NCI-H345 (cell line): ENCODE data around the gene KCNN3.
"Not testable (repeated sequence)": the region's sequence is repeated elsewhere in the genome, so short reads cannot be mapped to it uniquely, and the experiment has no call there.

ENCODE experiments used
- DNase-seq: peaks from one replicate; lab custom pipeline; 2025; lab: John Stamatoyannopoulos, UW

KCNN3 gene

DNA sequence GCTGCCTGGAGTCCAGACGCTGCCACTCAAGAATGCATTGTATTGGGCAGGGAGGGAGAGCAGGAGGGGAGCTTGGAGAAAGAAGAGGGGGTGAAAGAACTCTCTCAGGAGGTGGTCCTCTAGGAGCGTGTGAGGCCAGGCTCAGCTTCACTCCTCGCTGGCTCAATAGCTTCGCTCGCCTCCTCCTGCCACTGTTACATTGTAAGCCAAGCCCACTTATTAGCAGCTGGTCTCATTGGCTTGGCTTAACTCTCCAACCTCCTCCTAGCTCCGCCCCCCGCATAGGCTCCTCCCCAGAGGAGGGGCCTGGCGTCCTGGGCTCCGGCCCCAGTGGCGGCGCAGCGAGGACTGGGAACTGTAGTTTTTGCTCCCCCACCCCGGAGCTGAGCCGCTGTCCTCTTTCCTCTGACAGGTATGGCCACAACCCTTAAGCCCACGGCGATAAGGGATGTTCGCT, at the start of gene KCNN3:
Gene KCNN3, minus strand, starts transcription at position 167 of the 457 bp plus-strand sequence. CDS start 317 bp downstream, outside the sequence.
- peak; percentile 99 for DNase-seq

DNA sequence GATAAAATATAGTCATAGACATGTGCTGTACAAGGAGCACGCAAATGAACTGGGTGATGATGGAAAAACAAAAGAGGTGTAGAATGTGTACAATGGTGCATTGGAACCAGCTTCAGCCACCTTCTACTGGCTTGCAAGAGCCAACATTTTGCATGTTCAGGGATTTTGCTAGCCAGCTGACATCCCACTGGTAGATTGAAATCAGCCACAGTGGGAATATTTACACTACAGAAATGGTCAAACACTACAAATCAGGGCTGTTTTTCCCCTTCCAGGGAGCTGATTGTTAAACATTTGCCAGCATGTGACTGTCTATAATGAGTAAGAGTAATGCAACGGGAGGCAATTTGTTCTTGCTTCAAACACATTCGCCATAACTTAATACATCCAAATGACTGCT, 43.2 kb upstream of the KCNN3 start:
- peak; percentile 53 for DNase-seq

DNA sequence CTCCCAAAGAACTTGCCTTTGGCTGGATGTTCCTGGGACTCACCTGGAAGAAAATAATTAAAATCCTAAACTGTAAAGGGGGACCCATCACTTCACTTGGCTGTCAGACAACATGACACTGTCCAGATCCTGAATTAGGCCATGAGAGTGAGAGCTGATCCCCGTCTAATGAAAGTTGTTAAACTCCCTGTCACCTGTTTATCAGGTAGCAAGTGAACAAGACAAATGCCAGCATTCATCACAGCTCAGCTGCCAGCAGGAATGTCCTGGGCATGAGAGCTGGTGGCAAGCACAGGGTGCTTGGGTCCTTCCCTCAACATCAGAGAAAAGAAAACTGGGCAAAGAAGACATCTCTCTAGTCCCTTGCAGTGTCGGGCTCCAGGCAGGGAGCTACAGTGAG, 42.7 kb upstream of the KCNN3 start:
- DNase-seq: no peak

DNA sequence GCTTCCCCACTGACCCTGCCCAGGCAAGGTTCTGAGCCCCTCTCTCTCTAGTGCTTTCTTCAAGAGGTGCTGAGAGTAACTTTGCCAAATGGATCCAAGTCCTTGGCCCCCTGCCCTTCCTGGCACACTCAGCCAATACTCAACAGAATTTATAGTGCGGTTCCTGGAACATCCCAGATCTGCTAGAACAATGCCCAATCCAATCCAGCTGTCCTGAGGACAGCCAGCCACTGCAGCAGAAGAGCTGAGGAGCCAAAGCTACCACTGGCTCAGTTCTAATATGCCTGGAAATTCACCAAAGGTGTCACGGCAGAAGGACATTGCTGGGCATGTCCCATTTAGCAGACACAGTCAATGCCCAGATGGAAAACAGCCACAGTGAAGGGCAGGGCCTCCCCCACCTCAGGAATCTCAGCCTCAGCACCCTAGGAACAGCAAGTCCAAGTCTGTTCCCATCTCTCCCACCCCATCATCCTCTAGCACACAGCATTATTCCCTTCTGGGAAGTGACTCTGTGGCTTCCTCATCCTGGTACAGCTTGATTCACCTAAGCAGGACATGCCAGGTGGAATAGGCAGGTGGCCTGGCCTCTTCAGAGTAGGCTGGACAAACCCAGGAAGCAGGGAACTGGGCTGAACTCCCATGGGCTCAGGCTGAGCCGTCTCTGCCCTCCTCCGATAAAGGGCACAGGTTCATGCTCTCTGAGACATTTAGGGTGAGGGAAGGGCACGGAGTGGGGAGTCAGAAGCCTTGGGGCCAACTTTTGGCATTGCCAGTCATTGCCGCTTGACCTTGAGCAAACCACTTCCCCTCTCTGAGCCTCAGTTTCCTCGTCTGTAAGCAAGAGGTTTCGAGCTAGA, 41.8 kb upstream of the KCNN3 start:
- no peak for DNase-seq

DNA sequence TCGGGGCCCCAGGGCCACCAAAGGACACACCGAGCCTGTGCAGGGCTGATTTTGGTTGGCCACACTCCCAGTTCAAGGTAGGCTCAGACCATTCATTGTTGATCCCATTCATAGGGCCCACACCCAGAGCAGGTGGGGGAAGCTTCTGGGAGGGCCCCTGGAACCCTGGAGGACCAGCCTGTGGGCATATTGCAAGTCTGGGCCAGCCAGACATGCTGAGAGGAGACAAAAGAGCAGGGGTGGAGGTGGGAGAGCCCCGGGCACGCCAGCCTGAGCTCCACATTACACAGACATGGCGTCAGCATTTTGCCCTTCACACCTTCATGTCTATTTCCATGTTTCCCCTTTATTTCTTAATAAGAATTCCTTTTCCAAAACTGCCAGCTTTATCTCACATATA, 40.8 kb upstream of the KCNN3 start:
- no peak for DNase-seq

DNA sequence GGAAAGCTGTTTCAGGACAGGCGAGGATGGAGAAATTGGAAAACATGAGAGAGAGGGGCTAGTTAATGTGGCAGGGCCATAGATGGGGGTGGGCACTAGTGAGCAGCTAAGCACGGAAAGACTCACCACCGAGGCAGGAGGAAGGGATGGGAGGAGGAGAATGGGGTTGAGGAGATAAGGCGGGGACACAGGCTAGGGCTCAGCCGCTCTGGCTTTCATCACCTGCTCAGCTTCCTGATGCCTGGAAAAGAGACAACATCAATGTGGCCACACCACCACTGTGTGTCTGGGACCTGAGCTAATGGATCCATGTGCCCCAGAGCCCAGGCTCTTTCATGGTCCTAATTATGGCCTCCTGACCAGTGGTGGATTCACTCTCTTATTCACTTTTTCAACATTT, 38.9 kb upstream of the KCNN3 start:
- no peak for DNase-seq

DNA sequence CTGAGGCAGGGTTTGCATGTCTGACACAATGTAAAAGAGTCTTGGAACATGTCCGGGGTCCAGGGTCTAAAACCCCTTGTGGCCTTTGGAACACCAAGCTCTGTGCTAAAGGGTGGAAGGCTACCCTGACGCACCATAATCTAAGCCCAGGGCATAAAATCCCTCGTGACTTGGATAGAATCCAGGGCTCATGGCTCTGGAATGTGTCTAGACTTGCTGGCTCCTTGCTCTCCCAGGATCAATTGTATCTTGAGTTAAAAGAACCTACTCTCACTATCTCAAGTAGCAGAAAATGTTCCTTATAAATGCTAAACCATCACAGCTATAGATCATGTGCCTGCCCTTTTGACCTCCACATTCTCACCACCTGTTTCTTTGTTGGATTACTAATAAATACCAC, 38.0 kb upstream of the KCNN3 start:
- not testable (repeated sequence) for DNase-seq

DNA sequence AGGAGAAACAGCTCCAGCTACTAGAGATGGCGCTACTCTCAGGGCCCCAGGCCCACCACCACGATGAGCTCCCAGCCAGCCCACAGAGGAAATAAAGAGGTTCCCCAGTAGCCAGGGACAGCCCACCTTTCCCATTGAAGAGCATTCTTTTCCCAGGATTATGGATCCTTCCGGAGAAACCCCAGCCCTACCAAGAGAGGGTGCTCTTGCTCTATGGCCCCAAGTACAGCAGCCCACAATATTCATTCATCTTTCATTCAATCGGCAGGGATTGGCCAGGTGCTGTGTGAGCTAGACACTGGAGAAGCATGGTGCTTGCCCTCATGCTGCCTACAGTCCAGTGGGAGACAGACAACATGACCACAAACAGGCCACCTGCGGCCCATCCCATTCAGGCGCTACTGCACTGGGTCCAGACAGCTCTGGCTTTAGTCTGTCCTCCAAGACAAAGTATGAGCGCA, 36.6 kb upstream of the KCNN3 start:
- DNase-seq: no peak

DNA sequence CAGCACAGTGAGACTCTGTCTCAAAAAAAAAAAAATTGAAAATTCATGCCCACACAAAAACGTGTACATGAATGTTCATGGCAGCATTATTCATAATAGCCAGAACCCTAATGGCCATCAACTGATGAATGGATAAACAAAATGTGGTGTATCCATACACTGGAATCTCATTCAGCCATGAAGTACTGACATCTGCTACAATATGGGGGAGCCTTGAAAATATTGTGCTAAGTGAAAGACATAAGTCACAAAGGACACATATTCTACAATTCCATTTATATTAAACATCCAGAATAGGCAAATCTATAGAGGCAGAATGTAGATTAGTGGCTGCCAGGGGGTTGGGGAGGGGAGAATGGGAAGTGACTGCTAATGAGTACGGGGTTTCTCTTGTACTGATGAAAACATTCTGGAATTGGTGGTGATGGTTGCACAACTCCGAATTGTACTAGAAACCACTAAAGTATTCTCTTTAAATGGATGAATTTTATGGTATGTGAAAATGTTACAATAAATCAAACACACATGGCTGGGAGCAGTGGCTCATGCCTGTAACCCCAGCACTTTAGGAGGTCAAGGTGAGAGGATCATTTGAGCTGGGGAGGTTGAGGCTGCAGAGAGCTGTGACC, 33.0 kb upstream of the KCNN3 start:
- DNase-seq: no peak

DNA sequence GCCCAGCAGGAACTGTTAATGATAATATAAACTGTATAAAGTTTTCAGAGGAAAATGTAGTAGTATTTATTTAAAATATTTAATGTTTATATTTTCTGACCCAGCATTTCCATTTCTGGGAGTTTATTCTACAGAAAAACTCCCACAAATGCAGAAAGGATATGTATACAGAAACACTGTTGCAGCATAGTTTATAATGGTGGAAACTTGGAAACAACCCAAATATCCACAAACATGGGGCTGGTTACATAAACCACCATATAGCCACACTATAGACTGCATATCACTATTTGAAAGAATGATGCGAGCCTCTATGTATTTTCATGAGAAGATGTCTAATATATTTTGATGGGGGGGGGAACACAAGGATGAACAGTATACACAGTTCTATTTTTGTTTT, 31.5 kb upstream of the KCNN3 start:
- DNase-seq: no peak

DNA sequence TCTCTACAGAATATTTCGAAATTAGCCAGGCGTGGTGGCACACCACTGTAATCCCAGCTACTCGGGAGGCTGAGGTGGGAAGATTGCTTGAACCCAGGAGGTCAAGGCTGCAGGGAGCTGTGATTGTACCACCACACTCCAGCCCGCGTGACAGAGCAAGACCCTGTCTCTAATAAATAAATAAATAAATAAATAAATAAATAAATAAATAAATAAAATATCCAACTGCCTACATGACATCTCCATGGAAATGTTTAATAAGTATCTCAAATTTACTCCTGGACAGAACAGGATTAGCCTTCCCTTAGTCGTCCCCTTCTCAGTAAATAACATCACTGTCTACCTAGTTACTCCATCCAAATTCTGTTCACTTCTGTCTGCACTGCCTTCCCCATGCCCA, 29.0 kb upstream of the KCNN3 start:
- DNase-seq: no peak

DNA sequence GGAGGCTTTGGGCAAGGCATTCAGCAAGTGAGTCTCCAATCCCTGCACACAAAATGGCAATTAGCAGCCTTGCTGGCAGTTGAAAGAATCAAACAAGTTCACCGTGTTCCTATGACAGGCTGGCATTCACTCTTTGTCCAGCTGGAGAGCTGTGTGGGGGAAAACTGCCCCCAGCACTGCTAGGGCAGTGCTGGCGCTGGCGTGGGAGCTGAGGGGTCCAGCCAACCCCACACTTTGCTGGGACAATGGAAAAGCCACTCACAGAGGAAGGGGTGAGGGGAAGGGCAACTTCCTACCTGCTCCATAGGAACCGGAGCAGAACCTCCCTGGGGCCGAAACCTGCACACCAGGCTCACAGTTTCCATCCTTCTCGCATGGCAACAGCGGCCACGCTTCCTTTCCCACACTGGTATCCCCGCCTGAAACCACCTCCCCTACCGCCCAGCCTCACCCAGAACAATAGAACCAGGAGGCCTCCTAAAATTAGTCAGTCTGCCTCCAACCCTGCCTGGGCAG, 26.7 kb upstream of the KCNN3 start:
- DNase-seq: no peak

DNA sequence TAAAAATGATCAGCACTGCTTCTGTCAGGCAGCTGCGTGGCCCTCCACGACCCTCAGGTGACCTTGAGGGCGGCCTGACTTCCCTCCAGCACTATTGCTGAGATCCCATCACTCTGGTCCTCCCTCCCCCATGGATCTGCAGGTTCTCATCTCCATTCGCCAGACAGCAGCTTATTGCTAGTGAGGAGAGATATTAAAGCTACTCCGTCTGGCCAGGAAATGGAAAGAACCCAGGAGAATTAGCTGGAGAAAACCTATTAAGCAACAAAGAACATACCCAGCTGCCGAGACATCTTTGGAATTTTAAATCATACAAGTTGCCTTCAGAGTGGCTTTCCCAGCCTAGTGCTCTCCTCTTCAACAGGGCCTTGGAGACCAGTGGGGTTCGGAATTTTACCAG, 25.7 kb upstream of the KCNN3 start:
- DNase-seq: no peak

DNA sequence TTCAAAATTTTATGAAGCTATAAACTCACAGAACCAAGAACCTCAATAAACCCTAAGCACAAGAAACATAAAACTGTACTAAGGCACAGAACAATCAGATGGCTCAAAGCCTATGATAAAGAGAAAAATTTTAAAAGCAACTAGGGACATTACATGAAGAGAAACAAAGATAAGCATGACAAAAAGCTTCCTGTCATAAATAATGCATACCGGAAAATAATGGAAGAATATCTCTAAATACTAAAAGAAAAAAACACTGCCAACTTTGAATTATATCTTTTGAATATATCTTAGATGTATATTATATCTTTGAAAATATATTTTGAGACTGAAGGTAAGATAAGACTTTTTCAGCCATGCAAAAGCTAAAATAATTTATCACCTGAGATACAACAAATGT, 21.4 kb upstream of the KCNN3 start:
- DNase-seq: no peak

DNA sequence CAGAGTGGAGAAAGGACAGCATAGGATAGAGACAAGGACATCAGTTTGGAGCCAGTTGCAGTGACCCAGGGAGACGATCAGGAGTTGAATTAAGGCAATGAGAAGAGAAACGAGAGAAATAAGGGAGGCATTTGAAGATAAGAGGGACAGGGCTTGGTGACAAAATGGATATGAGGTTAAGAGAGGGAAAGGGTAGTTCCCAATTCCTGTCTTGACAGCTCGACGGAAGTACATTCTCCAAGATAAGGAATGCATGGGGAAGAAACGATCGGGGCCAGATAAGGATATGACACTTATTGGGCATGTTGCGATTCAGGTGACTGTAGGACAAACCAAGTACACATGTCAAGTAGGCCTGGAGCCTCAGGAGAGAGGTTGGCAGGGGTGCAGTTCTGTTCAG, 18.7 kb upstream of the KCNN3 start:
- no peak for DNase-seq

DNA sequence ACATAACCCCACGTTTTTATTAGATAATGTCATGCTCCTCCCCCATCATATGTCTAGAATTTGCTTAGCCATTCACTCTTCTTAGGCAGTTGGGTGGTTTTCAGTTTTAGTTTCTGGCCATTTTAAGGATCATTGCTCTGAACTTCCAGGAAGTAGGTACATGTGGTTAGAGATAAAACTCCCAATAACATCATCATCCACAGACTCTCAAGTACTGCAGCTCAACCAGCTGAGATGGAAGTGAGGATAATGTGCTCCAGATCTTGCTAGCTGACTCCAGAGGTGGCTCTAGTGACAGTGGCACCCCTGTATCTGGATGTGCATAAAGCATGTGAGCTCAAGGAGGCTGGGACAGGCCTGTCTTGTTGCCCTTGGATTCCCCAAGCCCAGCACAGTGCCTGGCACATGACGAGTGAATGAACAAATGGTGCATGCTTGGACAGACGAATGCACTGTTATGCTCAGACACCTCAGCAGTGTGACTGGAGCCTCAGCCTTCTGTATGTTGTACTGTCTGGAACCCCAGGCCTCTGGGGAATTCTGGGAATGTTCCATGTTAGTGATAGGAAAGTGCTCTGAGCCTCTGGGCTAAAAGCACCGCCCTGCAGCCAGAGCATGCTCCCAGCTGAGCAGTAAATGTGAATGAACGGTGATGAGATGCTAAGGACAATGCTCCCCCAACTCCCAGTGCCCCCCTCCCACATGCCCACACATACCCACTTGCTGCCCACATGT, 16.4 kb upstream of the KCNN3 start:
- no peak for DNase-seq

DNA sequence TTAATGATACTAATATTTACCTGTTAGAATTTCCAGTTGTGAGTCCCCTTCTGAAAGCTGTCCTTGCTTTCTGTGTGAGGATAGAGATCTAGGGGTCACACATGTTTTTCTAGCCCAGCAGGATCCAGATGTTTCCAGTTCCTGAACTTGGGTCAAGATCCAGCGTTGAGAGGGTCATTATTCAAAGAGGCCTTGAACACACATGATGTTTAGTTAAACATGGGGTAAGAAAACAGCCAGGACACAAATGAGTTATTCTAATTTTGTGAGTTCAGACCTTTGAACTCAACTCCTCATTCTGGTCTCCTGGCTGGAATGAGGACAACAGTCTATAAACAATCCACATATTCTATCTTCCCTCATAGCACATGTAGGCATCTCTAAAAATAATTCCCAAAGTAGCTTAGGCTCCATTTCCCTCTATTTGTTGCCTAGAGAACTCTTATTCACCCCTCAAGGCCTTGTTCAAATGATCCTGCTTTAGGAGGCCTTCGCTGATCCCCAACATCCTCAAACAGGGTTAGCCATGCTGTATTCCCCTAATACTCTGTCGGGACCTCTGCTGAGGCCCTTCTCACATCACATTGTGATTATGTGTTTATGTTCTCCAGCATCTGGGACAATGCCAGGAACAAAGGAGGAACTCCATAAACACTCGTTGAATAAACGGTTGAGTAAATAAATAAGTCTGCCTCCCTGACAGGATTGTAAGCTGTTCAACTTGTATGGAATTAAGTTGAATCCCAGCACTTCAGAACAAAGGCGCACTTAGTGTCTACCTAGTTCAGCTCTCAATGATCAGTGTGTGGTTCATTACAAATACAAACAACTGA, 15.0 kb upstream of the KCNN3 start:
- DNase-seq: peak; percentile 90

DNA sequence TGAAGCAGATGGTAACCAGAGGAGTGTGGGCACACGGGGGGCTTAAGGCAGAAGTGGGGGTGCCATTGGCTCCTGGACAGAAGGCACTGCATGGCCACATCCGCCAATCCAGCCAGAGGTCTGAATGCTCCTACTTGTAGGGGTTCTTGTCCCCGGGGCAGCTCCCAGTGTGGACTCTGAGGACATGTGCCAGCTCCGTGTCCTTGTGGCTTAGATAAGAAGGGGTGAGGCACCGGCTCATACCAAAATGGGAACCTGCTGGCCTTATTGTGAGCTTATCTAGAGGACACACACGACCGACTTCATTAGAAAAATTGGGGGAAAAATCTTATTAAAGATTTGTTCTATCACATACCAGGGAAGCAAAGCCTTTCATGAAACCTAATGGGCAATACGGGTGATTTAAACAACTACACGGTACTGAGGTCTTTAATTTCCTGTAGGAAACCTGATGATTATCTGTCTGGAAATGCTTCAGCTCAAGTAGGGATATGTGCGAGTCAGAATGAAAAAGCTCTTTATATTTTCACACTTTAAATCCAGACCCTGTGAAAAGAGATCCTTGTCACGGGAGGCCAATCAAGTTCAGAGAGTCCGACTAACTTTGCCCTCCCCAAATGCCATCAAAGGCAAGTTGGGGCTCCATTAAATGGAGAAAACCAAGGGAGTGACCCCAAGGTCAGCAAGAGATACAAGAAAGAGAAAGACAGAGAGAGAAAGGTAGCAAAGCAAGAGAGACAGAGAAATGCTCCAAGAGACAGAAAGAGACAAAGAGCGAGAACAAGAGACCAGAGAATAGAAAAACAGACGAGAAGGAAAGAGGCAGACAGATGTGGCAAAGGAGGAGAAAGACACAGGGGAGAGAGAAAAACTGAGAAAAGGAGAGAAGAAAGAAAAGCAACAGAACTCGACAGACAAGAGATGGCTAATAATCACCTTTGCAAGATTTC, 14.1 kb upstream of the KCNN3 start:
- no peak for DNase-seq

DNA sequence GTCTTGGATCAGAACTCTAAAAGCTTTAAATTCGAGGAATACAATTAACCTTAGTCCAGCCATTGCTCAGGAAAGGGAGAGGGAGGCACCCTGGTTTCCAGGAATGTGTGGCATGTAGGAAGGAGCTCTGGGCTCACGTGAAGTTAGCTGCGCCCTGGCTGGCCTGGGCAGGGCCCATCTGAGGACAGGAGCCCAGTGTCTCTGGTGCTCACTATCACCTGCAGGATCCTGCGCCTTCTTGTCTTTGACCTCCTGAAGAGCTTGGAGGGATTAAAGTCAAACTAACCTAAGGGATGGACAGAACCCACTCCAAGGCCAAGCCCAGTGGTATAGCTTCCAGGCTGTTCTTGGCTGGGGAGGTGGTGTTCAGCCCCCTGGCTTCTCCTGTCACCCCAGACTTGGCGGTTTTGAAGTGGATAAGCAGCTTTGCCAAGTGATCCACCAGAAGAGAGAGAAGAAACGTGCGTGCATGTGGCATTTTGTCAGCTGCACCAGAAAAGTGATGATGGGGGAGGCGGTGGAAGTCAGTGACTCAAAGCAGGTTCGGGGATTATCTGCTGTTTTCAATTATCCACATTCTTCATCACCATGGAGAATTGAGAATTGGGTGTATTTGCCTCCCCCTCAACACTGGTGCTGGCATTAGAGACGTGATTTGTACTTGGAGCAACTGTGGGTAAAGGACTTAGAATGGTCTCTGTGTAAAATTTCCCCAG, 11.9 kb upstream of the KCNN3 start:
- no peak for DNase-seq

DNA sequence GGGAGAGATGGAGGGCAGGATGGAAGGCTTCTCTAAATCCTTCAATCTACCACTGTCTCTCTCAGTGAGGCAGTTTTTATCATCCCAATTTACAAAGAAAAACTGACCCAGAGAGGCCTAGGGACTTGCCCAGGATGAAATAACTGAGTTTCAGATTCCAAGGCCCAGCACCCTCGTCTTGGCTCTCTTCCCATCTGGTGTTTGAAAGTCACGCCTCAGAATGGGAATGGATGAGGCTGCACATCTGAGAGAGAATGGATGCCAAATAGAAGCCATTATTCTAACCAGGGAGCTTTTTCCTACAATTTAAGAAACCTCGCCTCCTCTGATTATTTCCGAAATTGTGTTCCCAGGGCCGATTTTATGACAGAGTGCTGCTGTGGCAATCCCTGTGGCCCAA, 10.6 kb upstream of the KCNN3 start:
- DNase-seq: no peak
